ENCODE data around the gene CTXN1.

- TF ChIP-seq POLR2A (IDR thresholded peaks at IDR 0.05; ENCODE audit: low read depth, low read length) (no peak), POLR2AphosphoS5 (IDR thresholded peaks at IDR 0.05; ENCODE audit: low read depth, low read length) (no peak), SPI1 (IDR thresholded peaks at IDR 0.05; ENCODE audit: low read depth, low read length) (no peak), TAF1 (IDR thresholded peaks at IDR 0.05; ENCODE audit: low read depth, low read length) (no peak)
Observed at GRCh38 chr19:7912144-7912696, 13.7 kb downstream of the CTXN1 start.

All from GM12891 (cell line).